ENCODE measurements around the gene GMPS. TPM values are rescaled to one million over a fixed set of nuclear protein-coding genes. Genes with fewer than 3 reads are reported as not detected.

Gene GMPS
- total and polyA plus RNA-seq, 9 of the 15 experiments (the other 6 are each of a cell fraction or from before 2014, with no cell fraction given), result 73.7 to 282 (median 156) TPM

DNA sequence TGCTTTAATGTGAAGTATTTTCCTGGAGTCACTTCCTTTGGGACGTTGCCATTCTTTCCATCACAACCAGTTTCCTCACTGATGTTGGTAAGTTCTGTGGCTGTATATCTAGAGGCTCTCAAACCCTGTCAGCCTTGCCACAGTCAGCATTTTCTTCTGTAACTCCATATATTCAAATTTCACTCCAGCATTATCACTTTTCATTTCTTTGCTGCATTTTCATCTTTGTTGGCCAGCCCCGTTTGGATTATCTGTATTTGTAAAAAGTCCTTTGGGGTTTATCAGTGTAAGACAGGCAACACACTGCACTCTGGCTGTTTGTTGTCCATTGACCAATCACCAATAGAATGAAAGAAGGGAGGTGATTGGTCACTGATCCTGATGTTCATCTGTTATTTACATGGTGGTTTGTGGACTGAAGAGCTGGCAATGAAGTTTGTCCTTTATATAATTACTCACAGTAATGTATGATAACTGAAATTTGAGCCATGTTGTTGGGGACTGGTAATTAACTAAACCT lies 20.3 kb downstream of the GMPS start (continued):
- no peak for TF ChIP-seq HSF4 (CRISPR knock-in tag; IDR thresholded peaks at IDR 0.05; ENCODE audit: borderline replicate concordance)
- no peak for TF ChIP-seq IFI16 (CRISPR knock-in tag; IDR thresholded peaks at IDR 0.05)
- no peak for TF ChIP-seq WHSC1 (IDR thresholded peaks at IDR 0.05; ENCODE audit: low read length)
- TF ChIP-seq CREB3 (tag; conservative IDR thresholded peaks at IDR 0.05; ENCODE audit: low read depth), result no peak
- TF ChIP-seq RHOXF2B (CRISPR knock-in tag; conservative IDR thresholded peaks at IDR 0.05), result no peak
- TF ChIP-seq E2F8 (IDR thresholded peaks at IDR 0.05; ENCODE audit: low read depth, partially characterized antibody), result no peak
- no peak for TF ChIP-seq GTF2A2 (tag; IDR thresholded peaks at IDR 0.05)
- TF ChIP-seq ATF1 (CRISPR knock-in tag; IDR thresholded peaks at IDR 0.05), result no peak
- TF ChIP-seq ATF1 (tag; IDR thresholded peaks at IDR 0.05), result peak; percentile 54; the same call in 1 of the 2 replicates
- no peak for TF ChIP-seq PBX2 (CRISPR knock-in tag; IDR thresholded peaks at IDR 0.05; ENCODE audit: low read depth)
- peak; percentile 54; the same call in 1 of the 2 replicates for TF ChIP-seq PBX2 (tag; conservative IDR thresholded peaks at IDR 0.05; ENCODE audit: low read depth)
- no peak for TF ChIP-seq ZNF146 (CRISPR knock-in tag; IDR thresholded peaks at IDR 0.05; ENCODE audit: unreplicated experiment)
- no peak for TF ChIP-seq ZNF764 (CRISPR knock-in tag; IDR thresholded peaks at IDR 0.05; ENCODE audit: low read depth)
- peak; percentile 88 for TF ChIP-seq CHAMP1 (IDR thresholded peaks at IDR 0.05)
- no peak for TF ChIP-seq PHB2 (IDR thresholded peaks at IDR 0.05; ENCODE audit: low read depth)
- no peak for TF ChIP-seq ZNF263 (CRISPR knock-in tag; IDR thresholded peaks at IDR 0.05; ENCODE audit: borderline replicate concordance)
- no peak for TF ChIP-seq HNRNPUL1 (IDR thresholded peaks at IDR 0.05; ENCODE audit: low read length)
- TF ChIP-seq NFXL1 (CRISPR knock-in tag; IDR thresholded peaks at IDR 0.05), result no peak
- TF ChIP-seq ZNF589 (CRISPR knock-in tag; IDR thresholded peaks at IDR 0.05; ENCODE audit: low read depth), result no peak
- TF ChIP-seq BRCA1 (IDR thresholded peaks at IDR 0.05), result no peak
- TF ChIP-seq BRCA1 (CRISPR knock-in tag; IDR thresholded peaks at IDR 0.05), result no peak
- TF ChIP-seq NCOA1 (IDR thresholded peaks at IDR 0.05; ENCODE audit: low read depth), result peak; percentile 52; the same call in 1 of the 2 replicates

Measured in K562 (cell line).